Kasumi-1 (cell line): Measurements from ENCODE around the gene XIST.
"Not testable (repeated sequence)": the region's sequence is repeated elsewhere in the genome, so short reads cannot be mapped to it uniquely, and the experiment has no call there.

Source experiments
- DNase-seq, 2 experiments: peaks; one replicate each; lab custom pipeline; 2025; lab: John Stamatoyannopoulos, UW

Gene XIST

GRCh38 chrX:73839152-73839551, 13.4 kb downstream of the XIST start:
- DNase-seq, result no peak

GRCh38 chrX:73838123-73838522, 14.4 kb downstream of the XIST start:
- no peak for DNase-seq

- DNase-seq, result no peak
These were observed 15.5 kb downstream of the XIST start for GRCh38 chrX:73836956-73837477.

GRCh38 chrX:73834219-73834618, 18.3 kb downstream of the XIST start:
- DNase-seq, result no peak

GRCh38 chrX:73832319-73832718, 20.2 kb downstream of the XIST start:
- no peak for DNase-seq

GRCh38 chrX:73831500-73831899, 21.0 kb downstream of the XIST start:
- DNase-seq, result peak; percentile 42 to 47

- no peak for DNase-seq
These were observed 21.8 kb downstream of the XIST start for GRCh38 chrX:73830489-73831414.

- DNase-seq, result no peak
These were observed 22.5 kb downstream of the XIST start for GRCh38 chrX:73829890-73830466.

- no peak for DNase-seq
These were observed 24.3 kb downstream of the XIST start for GRCh38 chrX:73828080-73828720.

GRCh38 chrX:73827406-73827805, 25.1 kb downstream of the XIST start:
- no peak for DNase-seq

- no peak for DNase-seq
These were observed 25.5 kb downstream of the XIST start for GRCh38 chrX:73826996-73827395.

GRCh38 chrX:73825569-73825968, 26.9 kb downstream of the XIST start:
- no peak for DNase-seq

- DNase-seq, result no peak
These were observed 29.0 kb downstream of the XIST start for GRCh38 chrX:73823473-73824004.

- no peak for DNase-seq
These were observed 29.7 kb downstream of the XIST start for GRCh38 chrX:73822775-73823174.

GRCh38 chrX:73821921-73822559, 30.5 kb downstream of the XIST start:
- DNase-seq, result no peak

- DNase-seq, result not testable (repeated sequence)
These were observed 32.5 kb downstream of the XIST start for GRCh38 chrX:73819864-73820558.

GRCh38 chrX:73818200-73819116, 34.1 kb downstream of the XIST start:
- no peak for DNase-seq

GRCh38 chrX:73817393-73818199, 34.9 kb downstream of the XIST start:
- no peak for DNase-seq

- no peak for DNase-seq
These were observed 40.3 kb downstream of the XIST start for GRCh38 chrX:73812256-73812655.
